ENCODE data around the gene CDRT4. TPM values are rescaled to one million over a fixed set of nuclear protein-coding genes. Genes with fewer than 3 reads are reported as not detected.

Gene CDRT4
- total RNA-seq, 2 donors from 2014 or later, result 12.8 to 16.2 TPM

GRCh38 chr17:15431196-15431595 is 36.2 kb downstream of the CDRT4 start:
- Mint-ChIP-seq H3K27me3 (ENCODE audit: low read depth) (no peaks in the 10 kb centered on the region), H3K36me3 (ENCODE audit: insufficient read depth in 2 of 2) (peaks cover 2 to 3% of the 10 kb centered on the region in 2 donors), H3K9me3 (peaks cover 0 to 4% of the 10 kb centered on the region in 2 donors), H3K4me3 (no peak overlapping the region), H3K4me1 (ENCODE audit: low read depth) (no peaks in the 10 kb centered on the region), H3K27ac (no peak overlapping the region)
- DNase-seq (no peak), ATAC-seq (replicated peaks in 1 of 2) (no peak)

DNA sequence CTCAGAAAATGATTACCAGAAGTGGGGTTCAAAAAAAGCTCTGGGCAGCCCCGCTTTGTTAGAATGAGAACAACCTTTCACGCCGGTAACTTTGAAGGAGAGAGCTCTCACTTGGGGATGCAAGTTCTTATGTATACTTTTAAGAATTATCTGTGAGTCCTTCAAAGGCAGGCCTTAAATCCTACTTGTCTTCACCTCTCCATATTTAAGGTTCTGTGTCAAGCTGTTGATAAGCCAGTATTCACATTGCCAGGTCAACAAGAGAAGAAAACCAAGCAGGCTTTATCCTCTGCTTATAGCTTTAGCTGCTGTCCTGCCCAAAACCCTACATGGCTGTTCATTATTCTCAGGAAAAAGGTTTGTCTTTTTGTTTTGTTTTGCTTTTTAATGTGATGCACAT is 42.9 kb downstream of the CDRT4 start:
- ATAC-seq (replicated peaks in 1 of 2), result no peak
- Mint-ChIP-seq H3K36me3 (ENCODE audit: insufficient read depth in 2 of 2) (peaks cover 0 to 3% of the 10 kb centered on the region in 2 donors), H3K4me3 (no peak overlapping the region), H3K9me3 (peaks cover 0 to 2% of the 10 kb centered on the region in 2 donors), H3K27me3 (ENCODE audit: low read depth) (no peaks in the 10 kb centered on the region), H3K27ac (no peak overlapping the region), H3K4me1 (ENCODE audit: low read depth) (no peaks in the 10 kb centered on the region)
- no peak for DNase-seq

- ATAC-seq (replicated peaks in 1 of 2) (no peak), DNase-seq (no peak)
- no peak overlapping the region for H3K27ac Mint-ChIP-seq
- no peaks in the 10 kb centered on the region for H3K9me3 Mint-ChIP-seq
- no peaks in the 10 kb centered on the region for H3K4me1 Mint-ChIP-seq (ENCODE audit: low read depth)
- H3K36me3 Mint-ChIP-seq (ENCODE audit: insufficient read depth in 2 of 2), result no peaks in the 10 kb centered on the region
- no peaks in the 10 kb centered on the region for H3K27me3 Mint-ChIP-seq (ENCODE audit: low read depth)
- H3K4me3 Mint-ChIP-seq, result no peak overlapping the region
These were observed 44.9 kb downstream of the CDRT4 start for GRCh38 chr17:15422392-15422965.

DNA sequence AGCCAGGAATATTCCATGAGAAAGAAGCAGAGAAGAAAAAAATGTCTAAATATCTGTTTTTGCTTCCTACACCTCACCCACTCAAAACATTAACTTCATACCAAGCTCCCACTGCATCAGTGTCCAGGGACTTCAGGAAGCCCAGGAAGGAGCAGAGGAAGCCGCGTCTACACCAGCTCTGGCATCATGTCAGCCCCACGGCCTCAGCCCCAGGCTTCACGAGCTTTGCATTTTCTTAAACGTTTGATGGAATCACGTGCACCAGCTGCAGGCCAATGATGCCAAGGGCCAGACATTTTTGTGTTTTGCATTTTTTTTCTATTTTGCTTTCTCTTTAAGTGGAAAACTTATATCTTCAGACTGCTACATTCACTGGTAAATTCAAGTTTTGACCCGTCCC is 48.6 kb downstream of the CDRT4 start:
- no peak for ATAC-seq (replicated peaks in 1 of 2)

DNA sequence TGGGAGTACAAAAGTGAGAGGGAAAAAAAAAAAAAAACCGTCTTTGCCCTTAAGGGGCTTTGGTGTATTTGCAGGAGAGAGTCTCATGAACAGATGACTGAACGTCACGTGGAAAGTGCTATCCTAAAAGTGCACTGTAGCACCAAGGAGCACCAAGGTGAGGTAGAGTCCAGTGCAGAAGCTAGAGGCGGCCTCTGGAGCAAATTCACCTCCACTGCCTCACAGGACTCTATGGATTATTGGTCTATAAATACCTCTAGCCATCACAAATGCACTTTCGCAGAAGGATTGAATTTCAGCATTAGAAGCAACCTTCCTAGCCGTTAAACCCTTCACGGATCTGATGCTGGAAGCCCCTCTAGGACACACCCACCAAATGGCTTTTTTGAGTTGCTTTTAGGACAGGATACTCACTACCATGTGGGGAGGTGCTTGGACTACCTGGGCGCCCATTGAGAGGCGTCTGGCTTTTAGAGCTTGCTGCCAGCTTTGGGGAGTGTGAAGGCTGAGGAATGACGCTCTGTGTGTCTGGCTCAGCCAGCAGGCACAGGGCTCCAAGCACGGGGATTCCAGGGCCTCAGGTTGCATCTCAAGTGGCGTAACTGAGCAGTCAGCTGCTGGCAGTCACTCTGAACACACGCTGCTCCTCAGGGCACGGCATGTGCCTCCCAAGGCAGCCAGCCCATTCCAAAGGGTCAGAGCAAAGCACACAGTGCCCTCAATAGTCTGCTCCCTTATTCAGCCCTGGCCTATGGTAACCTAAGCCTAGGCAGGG is 52.7 kb downstream of the CDRT4 start:
- Mint-ChIP-seq H3K27me3 (ENCODE audit: low read depth) (no peaks in the 10 kb centered on the region), H3K27ac (no peak overlapping the region), H3K9me3 (no peaks in the 10 kb centered on the region), H3K4me3 (no peak overlapping the region), H3K4me1 (ENCODE audit: low read depth) (peaks cover 5% of the 10 kb centered on the region), H3K36me3 (ENCODE audit: insufficient read depth in 2 of 2) (no peaks in the 10 kb centered on the region)
- ATAC-seq (replicated peaks in 1 of 2) (no peak), DNase-seq (no peak)

More for the DNA sequence above, 48.6 kb downstream of the CDRT4 start:
- no peaks in the 10 kb centered on the region for H3K27me3 Mint-ChIP-seq (ENCODE audit: low read depth)
- DNase-seq, result no peak
- H3K9me3 Mint-ChIP-seq, result no peaks in the 10 kb centered on the region
- no peak overlapping the region for H3K27ac Mint-ChIP-seq
- no peak overlapping the region for H3K4me3 Mint-ChIP-seq
- H3K4me1 Mint-ChIP-seq (ENCODE audit: low read depth), result no peaks in the 10 kb centered on the region
- no peaks in the 10 kb centered on the region for H3K36me3 Mint-ChIP-seq (ENCODE audit: insufficient read depth in 2 of 2)

DNA sequence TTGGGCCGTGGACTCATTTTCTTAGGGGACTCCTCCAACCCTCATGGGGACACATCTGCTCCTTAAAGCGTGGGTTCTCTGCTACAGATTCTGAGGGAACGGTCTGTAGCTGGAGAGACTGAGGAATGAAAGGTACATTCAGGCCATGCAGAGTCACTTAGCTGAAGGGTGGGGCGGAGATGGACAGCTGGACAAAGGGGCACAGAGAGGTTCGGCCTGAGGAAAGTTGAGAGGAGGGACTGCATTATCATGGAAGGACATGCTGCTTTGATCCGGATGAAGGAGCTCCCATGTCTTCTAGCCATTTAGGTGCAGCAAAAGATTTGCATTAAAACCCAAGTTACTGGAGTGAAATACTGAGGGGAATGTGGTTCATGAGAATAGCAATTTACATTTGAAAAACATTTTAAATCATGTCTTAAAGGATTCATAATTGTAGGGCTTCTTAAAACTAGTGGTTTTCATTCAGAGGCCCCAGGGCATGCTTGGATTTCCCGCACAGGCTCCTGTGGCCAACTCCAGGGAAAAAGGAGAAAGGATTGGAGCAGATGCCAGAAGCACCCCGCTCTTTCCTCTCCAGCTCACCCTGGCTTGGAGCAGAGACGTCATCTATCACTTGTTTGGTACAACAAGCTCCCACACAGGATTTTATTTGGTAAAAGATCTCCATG is 54.2 kb downstream of the CDRT4 start:
- H3K4me3 Mint-ChIP-seq, result no peak overlapping the region
- DNase-seq (no peak), ATAC-seq (replicated peaks in 1 of 2) (no peak)
- H3K27ac Mint-ChIP-seq, result no peak overlapping the region
- H3K4me1 Mint-ChIP-seq (ENCODE audit: low read depth), result peaks cover 5% of the 10 kb centered on the region
- no peaks in the 10 kb centered on the region for H3K9me3 Mint-ChIP-seq
- H3K36me3 Mint-ChIP-seq (ENCODE audit: insufficient read depth in 2 of 2), result no peaks in the 10 kb centered on the region
- H3K27me3 Mint-ChIP-seq (ENCODE audit: low read depth), result no peaks in the 10 kb centered on the region

- ATAC-seq (replicated peaks in 1 of 2), result no peak
- no peaks in the 10 kb centered on the region for H3K9me3 Mint-ChIP-seq
- peaks cover 5% of the 10 kb centered on the region for H3K4me1 Mint-ChIP-seq (ENCODE audit: low read depth)
- H3K36me3 Mint-ChIP-seq (ENCODE audit: insufficient read depth in 2 of 2), result no peaks in the 10 kb centered on the region
- no peak overlapping the region for H3K27ac Mint-ChIP-seq
- no peak for DNase-seq
- H3K4me3 Mint-ChIP-seq, result no peak overlapping the region
- no peaks in the 10 kb centered on the region for H3K27me3 Mint-ChIP-seq (ENCODE audit: low read depth)
These were observed 54.8 kb downstream of the CDRT4 start for GRCh38 chr17:15412606-15413005.

DNA sequence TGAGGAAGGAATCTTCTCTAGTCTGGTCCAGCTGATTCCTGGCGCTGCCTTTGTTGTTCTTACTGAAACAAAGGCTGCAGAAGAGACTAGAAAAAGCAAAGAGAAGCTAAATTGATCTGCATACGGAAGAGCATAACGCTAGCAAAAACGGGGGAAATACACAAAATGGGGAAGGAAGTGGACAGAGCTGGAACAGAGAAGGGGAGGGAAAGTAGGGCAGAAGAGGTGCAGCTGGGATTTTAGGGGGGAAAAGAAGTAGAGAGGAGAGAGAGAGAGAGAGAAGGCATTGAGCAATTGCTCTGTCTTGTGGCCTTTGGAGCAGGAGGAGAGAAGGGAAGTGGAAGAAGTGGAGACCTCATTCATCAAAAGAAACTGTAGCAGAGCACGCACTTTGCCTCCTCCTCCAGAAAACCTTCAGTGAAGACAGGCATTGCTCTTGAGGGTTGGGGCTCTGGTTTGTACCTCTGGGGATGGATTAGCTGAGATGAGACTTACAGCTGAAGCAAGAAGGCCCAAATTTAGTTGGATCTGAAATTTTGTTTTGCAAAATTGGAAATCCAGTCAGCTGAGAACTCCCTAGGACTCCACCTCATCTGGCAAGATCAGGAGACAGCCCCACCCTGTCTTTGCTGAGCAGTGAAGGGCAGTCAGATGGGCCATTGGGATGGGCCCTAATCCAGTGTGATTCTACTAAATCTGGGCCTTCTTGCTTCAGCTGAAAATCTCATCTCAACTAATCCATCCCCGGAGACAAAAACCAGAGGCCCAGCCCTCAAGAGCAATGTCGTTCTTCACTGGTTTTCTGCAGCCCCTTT is 55.8 kb downstream of the CDRT4 start:
- Mint-ChIP-seq H3K27me3 (ENCODE audit: low read depth) (no peaks in the 10 kb centered on the region), H3K4me1 (ENCODE audit: low read depth) (peaks cover 5% of the 10 kb centered on the region), H3K4me3 (no peak overlapping the region), H3K36me3 (ENCODE audit: insufficient read depth in 2 of 2) (no peaks in the 10 kb centered on the region), H3K9me3 (no peaks in the 10 kb centered on the region), H3K27ac (no peak overlapping the region)
- ATAC-seq (replicated peaks in 1 of 2), result no peak
- no peak for DNase-seq

GRCh38 chr17:15409721-15410250 is 57.6 kb downstream of the CDRT4 start:
- no peaks in the 10 kb centered on the region for H3K36me3 Mint-ChIP-seq (ENCODE audit: insufficient read depth in 2 of 2)
- H3K4me1 Mint-ChIP-seq (ENCODE audit: low read depth), result peaks cover 5% of the 10 kb centered on the region
- H3K9me3 Mint-ChIP-seq, result no peaks in the 10 kb centered on the region
- H3K27ac Mint-ChIP-seq, result no peak overlapping the region
- H3K27me3 Mint-ChIP-seq (ENCODE audit: low read depth), result no peaks in the 10 kb centered on the region
- DNase-seq, result no peak
- ATAC-seq (replicated peaks in 1 of 2), result no peak
- no peak overlapping the region for H3K4me3 Mint-ChIP-seq

DNA sequence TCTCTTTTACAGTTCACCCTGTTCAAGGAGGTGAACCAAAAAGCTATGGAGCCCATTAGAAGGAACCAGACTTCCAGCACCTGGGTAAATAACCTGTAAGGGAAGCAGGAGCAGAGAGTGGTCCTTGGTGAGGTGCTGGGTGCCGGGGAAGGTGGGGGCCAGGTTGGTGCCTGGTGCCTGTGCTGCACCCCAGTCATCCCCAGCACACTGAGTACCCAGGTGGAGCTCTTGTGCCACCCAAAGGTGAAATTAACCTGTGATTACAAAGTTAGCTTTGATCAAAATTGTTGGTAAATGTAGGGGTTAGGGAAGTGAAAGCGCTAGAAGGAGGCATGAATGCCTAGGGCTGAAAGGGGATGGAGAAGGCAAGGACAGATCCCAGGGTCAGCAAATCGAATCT is 58.6 kb downstream of the CDRT4 start:
- Mint-ChIP-seq H3K4me1 (ENCODE audit: low read depth) (peaks cover 5% of the 10 kb centered on the region), H3K36me3 (ENCODE audit: insufficient read depth in 2 of 2) (no peaks in the 10 kb centered on the region), H3K9me3 (no peaks in the 10 kb centered on the region), H3K27me3 (ENCODE audit: low read depth) (no peaks in the 10 kb centered on the region), H3K4me3 (no peak overlapping the region), H3K27ac (no peak overlapping the region)
- no peak for DNase-seq
- ATAC-seq (replicated peaks in 1 of 2), result no peak

DNA sequence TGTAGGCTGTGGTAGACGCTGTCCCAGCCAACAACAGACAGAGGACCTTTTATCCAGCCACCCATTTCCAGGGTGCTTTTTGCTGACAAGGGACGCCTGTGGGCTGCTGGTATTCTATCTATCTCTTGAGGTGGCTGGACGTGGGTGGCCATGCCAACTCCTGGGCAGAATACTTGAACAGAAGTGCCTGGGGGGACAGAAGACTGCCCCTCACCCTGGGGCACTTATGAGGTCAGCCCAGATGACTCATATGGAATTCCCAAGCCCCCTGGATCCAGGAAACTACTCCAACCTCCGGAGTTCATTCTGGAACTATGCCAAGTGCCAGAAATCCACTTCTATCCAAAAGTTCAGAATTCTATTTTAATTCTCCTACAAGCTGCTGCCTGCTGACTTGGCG is 61.3 kb downstream of the CDRT4 start:
- no peak for DNase-seq
- H3K4me1 Mint-ChIP-seq (ENCODE audit: low read depth), result no peaks in the 10 kb centered on the region

GRCh38 chr17:15405058-15405415 is 62.4 kb downstream of the CDRT4 start:
- ATAC-seq (replicated peaks in 1 of 2) (no peak), DNase-seq (no peak)
- H3K36me3 Mint-ChIP-seq (ENCODE audit: insufficient read depth in 2 of 2), result no peaks in the 10 kb centered on the region
- no peaks in the 10 kb centered on the region for H3K27me3 Mint-ChIP-seq (ENCODE audit: low read depth)
- no peak overlapping the region for H3K4me3 Mint-ChIP-seq
- H3K27ac Mint-ChIP-seq, result no peak overlapping the region
- H3K9me3 Mint-ChIP-seq, result no peaks in the 10 kb centered on the region
- H3K4me1 Mint-ChIP-seq (ENCODE audit: low read depth), result no peaks in the 10 kb centered on the region

More for the DNA sequence above, 61.3 kb downstream of the CDRT4 start:
- no peak for ATAC-seq (replicated peaks in 1 of 2)
- no peaks in the 10 kb centered on the region for H3K36me3 Mint-ChIP-seq (ENCODE audit: insufficient read depth in 2 of 2)
- H3K27me3 Mint-ChIP-seq (ENCODE audit: low read depth), result no peaks in the 10 kb centered on the region
- no peaks in the 10 kb centered on the region for H3K9me3 Mint-ChIP-seq
- H3K27ac Mint-ChIP-seq, result no peak overlapping the region
- H3K4me3 Mint-ChIP-seq, result no peak overlapping the region
